Measurements from ENCODE around the gene EVA1A. TPM values are rescaled to one million over a fixed set of nuclear protein-coding genes. Genes with fewer than 3 reads are reported as not detected.

The EVA1A gene
- total RNA-seq, 1 donor: 28.1 TPM

DNA sequence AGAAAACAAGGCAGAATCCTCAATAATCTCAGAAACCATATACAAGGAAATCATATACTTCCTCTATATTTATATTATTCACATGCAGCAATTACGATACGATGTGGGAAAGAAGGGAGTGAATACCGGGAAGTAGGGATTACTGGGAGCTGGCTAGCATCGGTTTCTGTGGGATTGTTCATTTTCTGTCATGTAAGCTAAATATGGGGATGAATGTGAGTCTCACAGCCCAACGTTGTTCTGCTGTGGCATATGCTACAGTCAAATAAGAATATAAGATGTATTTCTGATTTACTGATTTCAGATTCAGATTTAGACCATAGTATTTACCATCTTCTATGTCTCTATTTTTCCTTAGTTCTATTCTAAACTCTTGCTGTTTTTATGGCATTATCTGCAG is 113.6 kb downstream of the EVA1A start:
- TF ChIP-seq, protein P1, sequence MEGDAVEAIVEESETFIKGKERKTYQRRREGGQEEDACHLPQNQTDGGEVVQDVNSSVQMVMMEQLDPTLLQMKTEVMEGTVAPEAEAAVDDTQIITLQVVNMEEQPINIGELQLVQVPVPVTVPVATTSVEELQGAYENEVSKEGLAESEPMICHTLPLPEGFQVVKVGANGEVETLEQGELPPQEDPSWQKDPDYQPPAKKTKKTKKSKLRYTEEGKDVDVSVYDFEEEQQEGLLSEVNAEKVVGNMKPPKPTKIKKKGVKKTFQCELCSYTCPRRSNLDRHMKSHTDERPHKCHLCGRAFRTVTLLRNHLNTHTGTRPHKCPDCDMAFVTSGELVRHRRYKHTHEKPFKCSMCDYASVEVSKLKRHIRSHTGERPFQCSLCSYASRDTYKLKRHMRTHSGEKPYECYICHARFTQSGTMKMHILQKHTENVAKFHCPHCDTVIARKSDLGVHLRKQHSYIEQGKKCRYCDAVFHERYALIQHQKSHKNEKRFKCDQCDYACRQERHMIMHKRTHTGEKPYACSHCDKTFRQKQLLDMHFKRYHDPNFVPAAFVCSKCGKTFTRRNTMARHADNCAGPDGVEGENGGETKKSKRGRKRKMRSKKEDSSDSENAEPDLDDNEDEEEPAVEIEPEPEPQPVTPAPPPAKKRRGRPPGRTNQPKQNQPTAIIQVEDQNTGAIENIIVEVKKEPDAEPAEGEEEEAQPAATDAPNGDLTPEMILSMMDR (IDR thresholded peaks at IDR 0.05; ENCODE audit: insufficient read depth, low read length): no peak
- no peak for DNase-seq (ENCODE audit: low read depth)
- no peak overlapping the region for H3K4me3 ChIP-seq (ENCODE audit: low read depth, low read length)

Small RNA genes within 50 kb of the gene (small RNA-seq; reads per million reads assigned to genes)
- not detected for gene RF01233

Other genes with a start within 250 kb of the EVA1A start
- 38.0 and 150 TPM in 2 replicates for gene MRPL19, start 85.8 kb upstream of the EVA1A start, total RNA-seq (ENCODE audit: low replicate concordance)
- gene GCFC2, start 150.0 kb upstream of the EVA1A start, total RNA-seq (ENCODE audit: low replicate concordance): 29.5 and 64.2 TPM in 2 replicates